GM19328 (cell line): Measurements from ENCODE around the gene ODAD3.

Source experiments
- ATAC-seq: cut with Tn5 transposase; IDR thresholded peaks from one replicate; pipeline ENCODE4 v1.9.1; 2021; ENCODE audit warnings: mild to moderate bottlenecking, moderate library complexity; ENCODE audit not compliant: unreplicated experiment

Gene ODAD3

DNA sequence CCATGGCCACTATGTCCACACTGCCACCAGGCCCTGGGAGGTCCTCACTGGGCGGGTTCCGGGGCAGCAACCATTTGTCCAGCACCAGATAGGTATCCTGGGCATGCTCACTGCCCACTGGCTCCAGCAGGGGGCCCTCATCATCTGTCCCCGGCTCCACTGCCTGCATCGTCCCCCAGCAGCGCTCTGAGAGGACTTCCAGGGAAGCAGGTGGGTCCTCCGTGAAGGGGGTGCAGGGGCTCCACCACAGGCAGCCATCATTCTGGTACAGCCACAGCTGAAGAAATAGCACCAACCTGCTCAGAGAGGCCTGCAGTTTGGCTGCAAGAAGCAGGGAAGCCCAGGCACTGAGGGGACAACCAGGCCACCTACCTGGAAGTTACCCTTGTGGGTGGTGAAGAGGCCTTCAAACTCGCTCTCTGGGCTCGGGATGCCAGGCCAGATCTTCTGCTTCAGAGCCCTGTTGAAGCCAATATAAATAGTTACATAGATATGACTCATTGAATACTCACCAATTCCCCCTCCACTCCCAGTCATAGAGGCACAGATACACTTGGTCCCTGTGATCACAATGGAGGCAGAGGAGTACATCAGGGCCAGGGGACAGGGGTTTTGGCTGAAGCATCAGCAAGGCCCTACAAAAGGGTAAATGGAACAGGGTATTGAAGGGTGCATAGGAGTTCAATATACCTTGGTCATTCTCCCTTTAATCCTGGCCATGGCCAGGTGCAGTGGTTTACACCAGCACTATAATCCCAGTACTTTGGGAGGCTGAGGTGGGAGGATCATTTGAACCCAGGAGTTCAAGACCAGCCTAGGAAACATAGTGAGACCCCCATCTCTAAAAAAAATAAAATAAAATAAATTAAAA lies 56.4 kb downstream of the ODAD3 start:
- no peak for ATAC-seq

DNA sequence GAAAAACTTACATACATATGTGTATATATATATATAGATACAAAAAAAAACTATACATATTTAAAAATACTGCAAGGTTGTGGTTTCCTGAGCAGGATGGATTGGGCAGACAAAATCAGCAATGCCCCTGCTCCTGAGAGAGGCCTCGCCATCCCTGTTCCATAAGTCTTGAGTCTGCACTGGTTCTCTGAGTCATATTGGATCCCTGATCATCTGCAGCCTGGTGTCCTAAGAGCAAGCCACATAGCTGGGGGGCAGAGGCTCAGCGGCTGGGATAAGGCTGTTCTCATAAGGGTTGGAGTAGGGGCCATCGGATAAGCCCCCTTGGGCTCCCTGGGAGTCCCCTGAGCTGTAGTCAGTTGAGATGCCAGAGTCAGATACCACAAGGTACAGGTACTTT lies 57.2 kb downstream of the ODAD3 start:
- no peak for ATAC-seq

DNA sequence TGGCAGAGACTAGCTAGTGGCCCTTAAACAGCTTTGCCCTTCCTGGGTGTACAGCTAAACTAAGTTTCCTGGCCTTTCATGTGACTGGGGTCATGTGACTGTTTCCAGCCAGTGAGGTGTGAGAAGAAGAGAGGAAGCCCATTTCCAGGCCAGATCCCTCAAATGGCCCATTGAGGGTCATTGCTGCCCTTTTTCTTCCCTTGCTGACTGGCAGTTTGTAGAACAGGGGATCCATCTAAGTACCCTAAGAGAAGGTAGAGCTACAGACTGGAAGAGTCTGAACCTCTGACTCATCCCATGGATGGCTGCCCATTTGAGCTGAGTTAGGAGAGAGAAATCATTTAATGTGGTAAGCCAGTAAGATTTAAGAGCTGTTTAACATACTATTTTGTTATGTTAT lies 57.7 kb downstream of the ODAD3 start:
- ATAC-seq = no peak

DNA sequence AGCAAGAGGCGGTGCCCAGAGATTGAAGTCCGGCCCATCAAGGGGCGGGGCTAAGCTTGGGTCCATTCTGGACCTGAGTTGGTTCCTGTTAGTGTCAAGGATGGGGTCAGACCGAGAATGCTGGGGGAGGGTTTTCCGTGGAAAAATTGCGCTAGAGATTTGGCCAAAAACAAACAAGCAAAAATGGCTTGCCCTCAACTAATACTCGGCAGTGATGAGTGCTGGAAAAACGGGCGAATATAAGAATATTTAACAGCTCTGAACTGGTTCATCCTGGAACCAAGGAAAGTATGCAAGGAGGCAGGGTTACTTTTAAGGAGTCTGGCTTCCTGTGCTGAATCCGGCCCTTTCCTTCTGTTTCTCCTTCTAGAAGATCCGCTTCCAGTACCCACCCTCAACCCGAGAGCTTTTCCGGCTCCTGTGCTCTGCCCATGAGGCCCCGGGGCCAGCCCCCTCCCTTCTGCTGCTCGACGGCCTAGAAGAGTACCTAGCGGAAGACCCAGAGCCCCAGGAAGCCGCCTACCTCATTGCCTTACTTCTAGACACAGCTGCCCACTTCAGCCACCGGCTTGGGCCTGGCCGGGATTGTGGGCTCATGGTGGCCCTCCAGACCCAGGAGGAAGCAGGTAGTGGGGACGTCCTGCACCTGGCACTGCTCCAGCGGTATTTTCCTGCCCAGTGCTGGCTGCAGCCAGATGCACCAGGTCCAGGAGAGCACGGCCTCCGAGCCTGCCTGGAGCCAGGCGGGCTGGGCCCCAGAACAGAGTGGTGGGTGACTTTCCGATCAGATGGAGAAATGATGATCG lies 59.6 kb downstream of the ODAD3 start:
- no peak for ATAC-seq

DNA sequence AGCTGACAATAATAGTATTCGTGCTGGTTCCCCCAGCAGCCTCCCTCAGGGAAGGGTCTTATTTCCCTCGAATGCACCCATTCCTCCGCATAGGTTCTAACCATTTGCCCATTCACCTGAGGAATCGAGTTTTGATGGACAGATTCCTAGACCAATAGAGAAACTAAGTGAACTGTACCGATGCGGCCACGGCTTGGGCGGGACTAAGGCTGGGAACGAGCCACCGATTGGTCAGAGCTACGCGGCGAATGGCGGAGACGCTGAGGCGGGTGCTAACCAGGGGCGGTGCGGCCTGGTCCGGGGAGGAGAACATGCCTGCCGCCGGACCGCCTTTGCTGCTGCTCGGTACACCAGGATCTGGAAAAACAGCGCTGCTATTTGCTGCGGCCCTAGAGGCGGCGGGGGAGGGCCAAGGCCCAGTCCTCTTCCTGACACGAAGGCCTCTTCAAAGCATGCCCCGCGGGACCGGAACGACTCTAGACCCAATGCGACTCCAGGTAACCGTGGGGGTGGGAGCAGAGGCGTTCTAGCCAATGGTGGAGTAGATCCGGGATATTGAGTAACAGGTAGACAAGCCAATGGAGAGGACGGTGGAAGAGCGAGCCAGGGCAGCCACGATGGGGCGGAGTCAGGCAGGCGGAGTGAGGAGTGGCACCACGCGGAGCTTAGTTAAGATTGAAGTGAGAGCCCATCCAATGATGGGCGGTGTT lies 60.3 kb downstream of the ODAD3 start, which contains the start of gene SWSAP1:
TSS of gene SWSAP1 (plus strand) at position 234 of the 710 bp plus-strand sequence. CDS start at position 249, 15 bp downstream.
- ATAC-seq = peak; percentile 82

DNA sequence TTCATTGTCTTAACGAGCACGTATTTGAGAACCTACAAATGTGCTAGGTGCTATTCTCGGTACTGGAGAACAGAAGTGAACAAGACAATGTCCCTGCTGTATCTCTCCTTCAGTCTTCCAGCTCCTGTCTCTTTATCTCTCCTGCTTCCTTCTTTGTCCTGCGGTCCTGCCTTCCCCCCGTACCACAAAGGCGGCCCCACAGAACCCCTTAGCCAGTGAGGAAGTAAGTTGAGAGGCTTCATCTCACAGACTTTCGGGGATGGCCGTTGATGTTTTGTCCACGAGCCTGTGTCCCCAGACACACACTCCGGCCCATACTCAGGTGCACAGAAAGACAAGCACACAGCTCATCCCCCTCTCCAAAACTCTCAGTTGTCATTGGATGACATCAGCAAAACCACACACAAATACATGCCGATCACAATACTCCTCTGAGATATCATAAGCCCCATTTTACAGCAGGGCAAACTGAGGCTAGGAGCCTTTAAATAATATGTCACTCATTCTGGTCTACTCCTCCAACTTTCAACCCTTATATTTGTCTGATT lies 61.0 kb downstream of the ODAD3 start:
- no peak for ATAC-seq

DNA sequence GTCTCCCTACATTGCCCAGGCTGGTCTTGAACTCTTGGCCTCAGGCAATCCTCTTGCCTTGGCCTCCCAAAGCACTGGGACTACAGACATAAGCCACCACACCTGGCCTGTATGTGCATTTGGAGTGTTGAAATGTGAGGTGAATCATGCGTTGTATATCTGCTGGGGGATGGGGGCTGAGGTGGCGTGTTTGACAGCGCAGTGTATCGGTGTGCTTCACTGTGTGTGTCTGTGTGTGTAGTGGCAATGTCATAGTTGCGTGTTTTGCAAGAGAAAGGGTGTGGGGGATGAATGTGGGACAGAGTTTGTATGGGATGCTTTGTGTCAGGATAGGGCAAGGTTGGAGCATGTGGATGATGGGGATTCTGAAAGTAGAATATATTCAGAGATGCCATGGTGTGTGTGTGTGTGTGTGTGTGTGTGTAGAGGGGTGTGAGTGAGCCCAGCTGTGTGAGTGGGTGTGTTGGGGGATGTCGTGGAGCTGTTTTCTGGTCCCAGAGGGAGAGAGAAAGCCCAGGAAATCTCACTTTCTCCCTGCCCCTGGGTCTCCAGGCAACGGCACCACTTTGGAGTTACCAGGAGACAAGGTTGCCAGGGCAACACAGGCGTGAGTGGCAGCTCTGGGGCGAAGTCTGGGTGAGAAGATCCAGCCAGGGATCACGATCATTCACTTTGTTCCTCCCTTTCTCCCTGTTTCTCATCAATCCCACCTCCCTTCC lies 61.6 kb downstream of the ODAD3 start:
- no peak for ATAC-seq

DNA sequence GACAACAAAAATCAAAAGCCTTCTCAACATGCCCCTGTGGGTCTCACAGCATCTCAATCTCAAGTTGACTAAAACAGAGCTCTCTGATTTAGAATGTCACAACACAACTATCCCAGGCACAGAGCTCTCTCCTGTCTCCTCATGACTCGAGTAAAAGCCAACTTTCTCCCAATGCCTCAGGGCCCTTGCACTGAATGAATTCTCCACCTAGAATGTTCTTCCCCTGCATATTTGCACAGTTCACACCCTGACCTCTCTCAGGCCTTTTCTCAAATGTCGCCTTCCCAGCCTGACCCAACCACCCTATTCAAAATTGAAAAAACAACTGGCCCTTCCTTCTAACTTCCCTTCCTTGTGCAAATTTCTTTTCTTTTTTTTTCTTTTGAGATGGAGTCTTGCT lies 64.2 kb downstream of the ODAD3 start:
- ATAC-seq = no peak
